C4-2B (cell line): Measurements from ENCODE around the gene METTL21C.

Experiments used
- CTCF ChIP-seq: fragments of 450-650 bp; conservative IDR thresholded peaks from 2 replicates; pipeline ENCODE4 v1.5.1; 2017; ENCODE audit warnings: mild to moderate bottlenecking
- ZFX ChIP-seq: fragments of 450-650 bp; IDR thresholded peaks from 2 replicates; pipeline ENCODE4 v1.6.1; 2017

GRCh38 chr13:102642029-102642428 lies 52.8 kb downstream of the METTL21C start:
- TF ChIP-seq CTCF (no peak), ZFX (no peak)
